Activated naive CD8-positive, alpha-beta T cell treated with anti-CD3 and anti-CD28 coated beads for 36 hours (primary cell): ENCODE measurements around the gene EVI2A. TPM values are rescaled to one million over a fixed set of nuclear protein-coding genes. Genes with fewer than 3 reads are reported as not detected.
"Not testable (repeated sequence)": the region's sequence is repeated elsewhere in the genome, so short reads cannot be mapped to it uniquely, and the experiment has no call there.

Experiments used
- DNase-seq: peaks from one replicate; pipeline ENCODE4 v3.0.0; 2021
- H3K27ac Mint-ChIP-seq: one replicate; pipeline ENCODE4 v1.8.0; 2022; ENCODE audit warnings: mild to moderate bottlenecking, moderate library complexity, mixed read lengths
- H3K27me3 Mint-ChIP-seq: one replicate; pipeline ENCODE4 v1.8.0; 2022; ENCODE audit warnings: mild to moderate bottlenecking, mixed read lengths
- H3K36me3 Mint-ChIP-seq: one replicate; pipeline ENCODE4 v1.8.0; 2021; ENCODE audit warnings: mild to moderate bottlenecking, mixed read lengths
- H3K4me1 Mint-ChIP-seq: one replicate; pipeline ENCODE4 v1.8.0; 2021; ENCODE audit warnings: mixed read lengths
- H3K4me3 Mint-ChIP-seq: one replicate; pipeline ENCODE4 v1.8.0; 2022; ENCODE audit warnings: mild to moderate bottlenecking, moderate library complexity, mixed read lengths
- H3K9me3 Mint-ChIP-seq: one replicate; pipeline ENCODE4 v1.8.0; 2022; ENCODE audit warnings: mixed read lengths
- total RNA-seq, 2 experiments: library from RNA; stranded (reverse); gene quantifications; one replicate each; pipeline ENCODE4 v1.2.3, GENCODE V29; 2021

EVI2A gene, protein sequence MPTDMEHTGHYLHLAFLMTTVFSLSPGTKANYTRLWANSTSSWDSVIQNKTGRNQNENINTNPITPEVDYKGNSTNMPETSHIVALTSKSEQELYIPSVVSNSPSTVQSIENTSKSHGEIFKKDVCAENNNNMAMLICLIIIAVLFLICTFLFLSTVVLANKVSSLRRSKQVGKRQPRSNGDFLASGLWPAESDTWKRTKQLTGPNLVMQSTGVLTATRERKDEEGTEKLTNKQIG
- total RNA-seq: 10 to 100 TPM; 42.4 to 42.7 TPM

DNA sequence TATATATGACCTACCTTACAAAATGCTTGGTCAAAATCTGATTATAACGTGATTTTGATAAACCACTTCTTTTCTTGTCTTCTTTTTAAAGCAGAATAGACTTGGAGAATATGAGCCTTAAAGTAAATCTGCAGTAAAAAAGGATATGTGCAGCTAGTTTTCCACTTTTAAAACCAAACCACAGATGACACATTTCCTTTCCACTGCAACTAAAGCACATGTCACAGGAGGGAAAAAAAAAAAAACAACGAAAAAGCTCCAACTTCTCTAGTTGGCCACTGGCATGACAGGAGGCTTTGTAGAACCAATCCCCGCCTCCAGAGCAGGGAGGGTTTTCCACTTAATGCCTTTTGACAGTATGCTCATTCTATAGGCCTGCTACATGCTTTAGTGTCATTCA, at the start of gene EVI2A:
Gene EVI2A (minus strand): TSS at position 142 of the 400 bp plus-strand sequence. CDS start 2,609 bp downstream, outside the sequence.
- Mint-ChIP-seq H3K4me3 (peak within 1 kb of the TSS; percentile 85), H3K27ac (peak within 1 kb of the TSS; percentile 91), H3K9me3 (peaks cover 2% of the 10 kb centered on the region), H3K4me1 (peaks cover 26% of the 10 kb centered on the region), H3K36me3 (peaks cover 29% of the 10 kb centered on the region), H3K27me3 (no peaks in the 10 kb centered on the region)
- DNase-seq: peak; percentile 78

DNA sequence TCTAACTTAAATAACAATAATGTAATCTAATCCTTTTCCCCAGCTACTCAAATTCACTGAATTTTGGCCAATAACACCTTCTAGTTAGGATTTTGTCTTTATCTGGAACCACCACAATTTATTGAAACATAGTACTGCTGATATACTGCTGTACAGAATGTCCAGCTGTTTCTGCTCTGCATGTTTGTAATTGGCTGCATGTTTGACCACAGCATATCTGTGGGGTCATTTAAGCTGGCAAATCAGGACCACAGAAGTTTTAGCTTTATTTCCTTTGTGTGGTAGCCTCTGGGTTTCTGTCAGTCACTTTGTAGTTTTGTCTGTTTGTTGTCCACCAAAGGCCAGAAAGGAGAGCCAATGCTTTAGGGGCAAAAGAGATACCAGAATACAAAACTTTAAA, 47.8 kb upstream of the EVI2A start:
- Mint-ChIP-seq H3K4me3 (no peak overlapping the region), H3K27me3 (no peaks in the 10 kb centered on the region), H3K4me1 (peaks cover 17% of the 10 kb centered on the region), H3K36me3 (peaks cover 3% of the 10 kb centered on the region), H3K27ac (no peak overlapping the region), H3K9me3 (no peaks in the 10 kb centered on the region)
- no peak for DNase-seq

DNA sequence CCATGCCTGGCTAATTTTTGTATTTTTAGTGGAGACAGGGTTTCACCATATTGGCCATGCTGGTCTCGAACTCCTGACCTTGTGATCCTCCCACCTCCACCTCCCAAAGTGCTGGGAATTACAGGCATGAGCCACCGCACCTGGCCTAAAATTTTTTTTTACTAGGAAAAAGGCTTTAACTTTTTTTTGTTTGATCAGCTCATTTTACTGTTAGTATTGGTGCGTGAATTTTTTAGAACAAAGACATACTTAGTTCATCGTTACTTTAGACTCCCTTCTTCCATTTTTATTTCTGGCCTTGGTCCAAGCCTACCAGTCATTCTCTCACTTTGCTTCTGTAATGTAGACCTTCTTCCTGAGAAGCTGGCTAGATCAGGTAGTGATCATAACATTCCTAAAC, 44.7 kb upstream of the EVI2A start:
- peaks cover 9% of the 10 kb centered on the region for H3K36me3 Mint-ChIP-seq
- peaks cover 5% of the 10 kb centered on the region for H3K4me1 Mint-ChIP-seq
- DNase-seq: no peak
- H3K27me3 Mint-ChIP-seq: no peaks in the 10 kb centered on the region
- no peaks in the 10 kb centered on the region for H3K9me3 Mint-ChIP-seq
- H3K27ac Mint-ChIP-seq: no peak overlapping the region
- H3K4me3 Mint-ChIP-seq: no peak overlapping the region

DNA sequence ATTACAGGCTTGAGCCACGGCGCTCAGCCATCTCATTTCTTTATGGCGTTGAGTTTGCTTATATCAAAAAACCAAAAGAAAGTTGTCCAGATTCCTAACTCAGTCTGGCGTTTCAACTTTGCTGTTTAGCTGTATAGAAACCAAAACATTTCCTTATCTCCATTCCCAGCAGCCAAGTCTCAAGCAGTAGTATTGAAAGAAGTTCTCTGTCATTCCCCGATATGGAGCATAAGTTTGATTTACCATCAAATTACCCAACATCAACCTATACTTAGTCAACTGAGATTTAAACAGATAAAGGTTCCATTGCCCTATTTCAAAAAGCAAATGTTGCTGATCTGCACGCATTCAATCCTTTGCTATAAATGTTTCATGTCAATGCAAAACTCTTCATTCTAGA, 42.6 kb upstream of the EVI2A start:
- H3K4me3 Mint-ChIP-seq: no peak overlapping the region
- H3K36me3 Mint-ChIP-seq: peaks cover 13% of the 10 kb centered on the region
- H3K4me1 Mint-ChIP-seq: no peaks in the 10 kb centered on the region
- no peaks in the 10 kb centered on the region for H3K9me3 Mint-ChIP-seq
- H3K27me3 Mint-ChIP-seq: no peaks in the 10 kb centered on the region
- no peak overlapping the region for H3K27ac Mint-ChIP-seq
- no peak for DNase-seq

DNA sequence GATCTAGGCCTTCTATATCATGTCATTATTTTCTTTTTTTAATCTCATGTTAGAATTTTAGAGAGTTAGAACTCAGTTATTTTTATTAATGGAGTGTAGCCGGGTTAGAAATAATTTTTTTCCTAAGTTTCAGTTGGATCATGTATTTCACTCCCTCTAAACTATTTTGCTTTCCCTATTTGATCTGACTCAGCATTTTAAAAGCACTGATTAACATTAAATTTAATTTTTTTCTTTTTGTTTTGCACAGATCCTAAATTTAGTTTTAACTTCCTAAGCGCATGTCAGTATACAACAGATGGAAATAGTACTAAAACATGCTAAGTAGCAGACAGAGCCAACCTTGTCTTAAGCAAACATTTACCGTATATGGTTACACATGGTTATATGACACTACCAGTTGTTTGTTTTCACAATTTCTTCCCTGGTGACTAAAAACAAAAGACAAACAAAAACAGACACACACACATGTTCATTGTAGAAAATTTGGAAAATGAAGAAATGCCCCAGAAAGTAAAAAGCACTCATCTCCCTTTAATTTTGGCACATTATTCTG, 36.5 kb upstream of the EVI2A start:
- Mint-ChIP-seq H3K9me3 (no peaks in the 10 kb centered on the region), H3K4me1 (no peaks in the 10 kb centered on the region), H3K36me3 (peaks cover 25% of the 10 kb centered on the region), H3K27me3 (no peaks in the 10 kb centered on the region), H3K4me3 (no peak overlapping the region), H3K27ac (no peak overlapping the region)
- DNase-seq: no peak

DNA sequence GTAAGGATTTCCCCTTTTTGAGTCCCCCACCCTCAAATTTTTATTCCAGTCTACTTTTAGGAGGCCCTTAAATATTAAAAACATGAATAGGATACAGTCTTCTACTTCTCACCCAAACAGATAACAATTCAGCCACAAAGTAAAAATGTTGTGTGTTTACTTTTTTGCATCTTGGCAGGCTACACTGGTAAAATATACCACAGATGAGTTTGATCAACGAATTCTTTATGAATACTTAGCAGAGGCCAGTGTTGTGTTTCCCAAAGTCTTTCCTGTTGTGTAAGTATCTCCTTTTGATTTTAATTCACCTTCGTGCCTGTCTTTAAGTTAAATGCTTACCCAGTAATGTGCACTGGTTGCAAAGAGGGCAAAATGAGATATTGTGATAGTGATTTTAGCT, 35.7 kb upstream of the EVI2A start:
- H3K27ac Mint-ChIP-seq: no peak overlapping the region

DNA sequence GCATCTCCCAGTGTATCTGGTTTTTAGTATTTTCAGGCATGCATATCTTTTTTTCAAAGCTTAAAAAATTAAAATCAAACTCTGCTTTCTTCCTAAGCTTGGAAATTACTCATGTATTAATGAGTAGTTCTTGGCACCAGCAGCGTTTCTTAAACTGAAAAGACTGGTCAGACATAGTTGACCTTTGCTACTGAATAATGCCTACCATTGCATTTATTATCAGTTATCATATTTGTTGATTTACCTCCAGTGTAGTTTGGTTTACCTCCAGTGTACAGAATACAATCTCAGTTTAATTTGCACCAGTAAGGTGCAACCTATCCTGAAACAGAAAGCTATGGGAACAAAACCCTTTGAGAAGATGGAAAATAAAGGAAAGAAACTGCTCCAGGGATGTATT, 34.5 kb upstream of the EVI2A start:
- Mint-ChIP-seq H3K36me3 (peaks cover 23% of the 10 kb centered on the region), H3K4me1 (no peaks in the 10 kb centered on the region), H3K27me3 (no peaks in the 10 kb centered on the region), H3K27ac (no peak overlapping the region), H3K9me3 (no peaks in the 10 kb centered on the region), H3K4me3 (no peak overlapping the region)
- no peak for DNase-seq

More for the DNA sequence above, 35.7 kb upstream of the EVI2A start:
- H3K36me3 Mint-ChIP-seq: peaks cover 26% of the 10 kb centered on the region
- no peaks in the 10 kb centered on the region for H3K9me3 Mint-ChIP-seq
- no peak for DNase-seq
- no peaks in the 10 kb centered on the region for H3K4me1 Mint-ChIP-seq
- no peak overlapping the region for H3K4me3 Mint-ChIP-seq
- H3K27me3 Mint-ChIP-seq: no peaks in the 10 kb centered on the region

DNA sequence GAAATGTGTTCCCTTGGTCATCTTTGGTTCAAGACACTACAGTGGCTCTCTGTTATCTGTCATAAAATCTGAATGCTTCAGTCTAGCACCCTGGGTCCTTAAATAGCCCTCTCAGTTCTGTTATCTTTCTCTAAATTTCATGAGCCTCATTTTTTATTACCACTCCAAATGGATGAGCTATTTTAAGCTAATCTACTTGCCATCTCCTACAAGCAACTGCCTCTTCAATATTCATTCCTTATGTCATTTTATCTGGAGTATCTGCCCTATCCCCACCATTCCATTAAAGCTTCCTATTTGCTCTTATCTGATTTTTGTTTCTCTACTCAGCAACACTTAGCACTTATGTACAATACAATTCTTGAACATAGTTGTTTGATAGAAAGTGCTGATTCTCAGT, 28.0 kb upstream of the EVI2A start:
- H3K27me3 Mint-ChIP-seq: no peaks in the 10 kb centered on the region
- H3K4me3 Mint-ChIP-seq: no peak overlapping the region
- H3K4me1 Mint-ChIP-seq: peaks cover 3% of the 10 kb centered on the region
- H3K27ac Mint-ChIP-seq: no peak overlapping the region
- peaks cover 21% of the 10 kb centered on the region for H3K36me3 Mint-ChIP-seq
- DNase-seq: no peak
- no peaks in the 10 kb centered on the region for H3K9me3 Mint-ChIP-seq

DNA sequence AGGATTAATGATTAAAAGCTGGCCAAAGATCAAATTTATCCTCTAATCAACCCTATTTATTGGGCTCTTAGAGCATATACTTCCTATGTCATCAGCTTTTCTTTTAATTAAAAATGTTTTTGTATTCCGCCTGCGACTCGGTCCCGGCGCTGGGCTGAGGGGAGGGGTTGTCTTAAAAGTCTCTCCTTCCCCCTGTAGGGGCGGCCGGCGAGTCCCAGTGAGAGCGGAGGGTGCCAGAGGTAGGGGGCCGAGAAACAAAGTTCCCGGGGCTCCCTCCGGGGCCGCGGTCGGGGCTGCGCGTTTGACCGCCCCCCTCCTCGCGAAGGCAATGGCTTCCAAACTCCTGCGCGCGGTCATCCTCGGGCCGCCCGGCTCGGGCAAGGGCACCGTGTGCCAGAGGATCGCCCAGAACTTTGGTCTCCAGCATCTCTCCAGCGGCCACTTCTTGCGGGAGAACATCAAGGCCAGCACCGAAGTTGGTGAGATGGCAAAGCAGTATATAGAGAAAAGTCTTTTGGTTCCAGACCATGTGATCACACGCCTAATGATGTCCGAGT, 23.8 kb upstream of the EVI2A start:
- H3K4me1 Mint-ChIP-seq, H3K27ac Mint-ChIP-seq, DNase-seq, H3K9me3 Mint-ChIP-seq, H3K27me3 Mint-ChIP-seq, H3K4me3 Mint-ChIP-seq: not testable (repeated sequence)
- H3K36me3 Mint-ChIP-seq: peaks cover 19% of the 10 kb centered on the region

DNA sequence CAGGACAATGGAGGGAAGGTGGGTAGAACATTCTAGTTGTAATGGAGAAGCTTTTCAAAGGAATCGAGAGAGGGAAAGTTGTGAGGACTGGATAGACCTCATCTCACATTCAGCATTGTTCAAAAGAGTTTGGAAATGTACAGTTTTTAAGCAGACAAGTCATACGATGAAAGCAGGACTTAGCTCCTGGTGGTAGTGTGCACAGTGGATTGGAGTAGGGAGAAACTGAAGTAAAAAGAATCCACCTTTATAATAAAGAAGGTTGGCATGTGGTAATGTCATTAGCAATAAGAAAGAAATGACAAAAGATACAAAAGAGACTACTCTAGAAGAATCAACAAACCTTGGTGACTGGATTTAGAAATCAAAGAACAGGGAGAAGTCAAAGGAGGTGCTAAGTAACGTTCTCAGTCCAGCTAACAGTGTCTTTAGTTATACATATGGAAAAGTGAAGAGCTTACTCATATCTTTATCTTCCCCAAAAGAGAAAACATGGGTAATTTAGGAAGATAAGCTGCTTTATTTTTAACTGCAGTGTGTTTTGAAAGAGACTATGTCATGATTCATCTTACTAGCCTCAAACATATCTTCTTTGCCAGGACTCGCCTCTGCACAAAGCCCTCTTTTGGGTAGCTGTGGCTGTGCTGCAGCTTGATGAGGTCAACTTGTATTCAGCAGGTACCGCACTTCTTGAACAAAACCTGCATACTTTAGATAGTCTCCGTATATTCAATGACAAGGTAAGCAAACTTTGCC, 18.7 kb upstream of the EVI2A start:
- Mint-ChIP-seq H3K27me3 (no peaks in the 10 kb centered on the region), H3K4me3 (no peak overlapping the region), H3K36me3 (peaks cover 17% of the 10 kb centered on the region), H3K27ac (no peak overlapping the region), H3K9me3 (no peaks in the 10 kb centered on the region), H3K4me1 (peaks cover 2% of the 10 kb centered on the region)
- no peak for DNase-seq

DNA sequence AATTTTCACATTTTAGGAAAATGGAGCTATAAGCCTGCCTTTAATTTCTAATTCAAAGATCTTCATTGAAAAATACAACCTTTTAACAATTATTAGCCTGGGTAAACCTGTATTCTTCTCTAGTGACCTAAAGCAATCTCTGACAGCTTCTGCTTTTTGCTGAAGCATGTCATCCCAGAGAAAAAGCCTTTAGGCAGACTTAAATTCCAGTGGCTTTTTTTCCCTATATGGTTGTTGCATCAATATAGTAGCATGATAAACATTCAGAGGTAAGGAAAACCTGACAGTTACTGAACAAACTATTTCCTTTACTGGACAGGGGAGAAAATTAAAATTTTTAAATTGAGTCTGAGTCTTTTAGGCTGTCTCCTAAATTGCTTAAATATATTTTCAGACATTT, 7.8 kb upstream of the EVI2A start:
- H3K4me1 Mint-ChIP-seq: peaks cover 42% of the 10 kb centered on the region

DNA sequence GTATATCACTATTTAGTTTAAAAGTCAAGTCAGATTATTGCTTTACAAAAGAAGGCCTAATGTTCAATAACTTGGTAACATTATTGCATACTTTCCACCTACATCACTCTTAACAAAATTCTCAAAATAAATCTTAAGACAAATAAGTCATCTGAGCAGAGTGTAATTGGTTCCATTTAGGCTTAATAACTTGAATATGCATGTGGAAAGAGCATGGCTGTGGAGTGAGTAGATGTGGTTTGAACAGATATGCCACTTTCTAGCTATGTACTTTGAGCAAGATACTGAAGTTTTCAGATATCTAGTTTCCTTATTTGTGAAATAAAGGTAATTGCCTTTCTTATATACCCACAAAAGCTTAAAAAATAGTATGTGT, 6.7 kb upstream of the EVI2A start:
- Mint-ChIP-seq H3K4me3 (peak overlapping the region; percentile 19), H3K36me3 (peaks cover 16% of the 10 kb centered on the region), H3K27me3 (no peaks in the 10 kb centered on the region), H3K27ac (peak overlapping the region; percentile 79), H3K4me1 (peaks cover 46% of the 10 kb centered on the region), H3K9me3 (no peaks in the 10 kb centered on the region)
- no peak for DNase-seq

More for the DNA sequence above, 7.8 kb upstream of the EVI2A start:
- Mint-ChIP-seq H3K4me3 (no peak overlapping the region), H3K27ac (peak overlapping the region; percentile 81), H3K36me3 (peaks cover 16% of the 10 kb centered on the region), H3K27me3 (no peaks in the 10 kb centered on the region), H3K9me3 (no peaks in the 10 kb centered on the region)
- DNase-seq: no peak

DNA sequence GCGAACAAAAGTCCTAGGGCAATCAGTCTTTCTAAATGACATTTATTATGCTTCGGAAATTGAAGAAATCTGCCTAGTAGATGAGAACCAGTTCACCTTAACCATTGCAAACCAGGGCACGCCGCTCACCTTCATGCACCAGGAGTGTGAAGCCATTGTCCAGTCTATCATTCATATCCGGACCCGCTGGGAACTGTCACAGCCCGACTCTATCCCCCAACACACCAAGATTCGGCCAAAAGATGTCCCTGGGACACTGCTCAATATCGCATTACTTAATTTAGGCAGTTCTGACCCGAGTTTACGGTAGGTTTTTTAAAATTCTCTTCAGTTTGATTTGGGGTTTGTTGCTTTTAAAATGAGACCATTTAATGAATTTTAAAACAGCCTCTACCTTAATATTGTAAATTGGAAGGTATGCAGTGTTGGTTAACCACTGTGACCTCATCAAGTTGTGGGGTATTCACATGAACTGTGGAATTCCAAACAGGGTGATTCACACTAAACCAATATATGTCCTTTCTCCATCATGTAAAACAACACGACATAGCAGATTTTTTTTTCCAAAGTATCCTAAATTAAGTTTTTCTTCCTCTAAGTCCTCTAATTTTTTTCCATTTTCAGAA, 6.2 kb upstream of the EVI2A start:
- no peaks in the 10 kb centered on the region for H3K27me3 Mint-ChIP-seq
- peak overlapping the region; percentile 79 for H3K27ac Mint-ChIP-seq
- H3K4me3 Mint-ChIP-seq: peak overlapping the region; percentile 19
- H3K4me1 Mint-ChIP-seq: peaks cover 48% of the 10 kb centered on the region
- peaks cover 16% of the 10 kb centered on the region for H3K36me3 Mint-ChIP-seq
- peaks cover 2% of the 10 kb centered on the region for H3K9me3 Mint-ChIP-seq
- no peak for DNase-seq

DNA sequence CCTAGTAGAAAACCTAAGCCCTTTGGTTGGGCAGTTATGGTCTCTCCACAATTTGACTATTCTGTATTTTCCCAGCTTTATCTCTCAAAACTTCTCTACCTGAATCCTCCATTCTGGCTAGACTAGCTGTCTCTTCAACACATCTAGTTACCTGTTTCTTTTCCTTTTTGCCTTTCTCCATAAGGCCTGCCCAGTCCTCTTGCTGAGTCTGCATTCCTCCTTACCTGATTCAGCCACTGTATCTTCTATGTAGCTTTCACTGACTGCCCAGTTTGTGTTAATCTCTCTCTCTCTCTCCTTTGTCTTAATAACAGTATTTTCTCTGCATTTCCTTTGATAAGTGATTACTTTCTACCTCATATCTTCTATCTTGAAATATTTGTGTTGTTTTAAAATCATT, 2.1 kb upstream of the EVI2A start:
- Mint-ChIP-seq H3K36me3 (peaks cover 24% of the 10 kb centered on the region), H3K9me3 (peaks cover 2% of the 10 kb centered on the region), H3K27ac (peak overlapping the region; percentile 55), H3K27me3 (no peaks in the 10 kb centered on the region), H3K4me3 (no peak overlapping the region), H3K4me1 (peaks cover 32% of the 10 kb centered on the region)
- DNase-seq: no peak

DNA sequence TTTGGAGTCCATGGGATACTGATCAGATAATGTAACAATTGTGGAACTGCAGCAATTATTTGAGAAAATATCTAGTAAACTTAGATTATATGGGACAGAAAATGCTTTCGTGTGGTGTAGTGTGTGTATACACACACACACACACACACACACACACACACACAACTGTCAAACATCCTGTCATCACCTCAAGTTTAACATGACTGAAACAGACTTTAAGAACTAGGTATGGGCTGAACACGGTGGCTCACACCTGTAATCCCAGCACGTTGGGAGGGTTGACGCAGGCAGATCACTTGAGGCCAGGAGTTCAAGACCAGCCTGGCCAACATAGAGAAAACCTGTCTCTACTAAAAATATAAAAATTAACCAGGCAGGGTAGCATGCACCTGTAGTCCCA, 544 bp upstream of the EVI2A start:
- DNase-seq: peak; percentile 22
- Mint-ChIP-seq H3K4me1 (peaks cover 24% of the 10 kb centered on the region), H3K27ac (peak overlapping the region; percentile 91), H3K4me3 (peak overlapping the region; percentile 85), H3K27me3 (no peaks in the 10 kb centered on the region), H3K36me3 (peaks cover 29% of the 10 kb centered on the region), H3K9me3 (peaks cover 2% of the 10 kb centered on the region)
